SU-DHL-6 (cell line): Measurements from ENCODE around the gene LMOD2.

ENCODE experiments used
- H2AFZ ChIP-seq: fragments of 200-600 bp; sonication (generic); 2 replicates; pipeline ENCODE4 v1.6.1; 2014; ENCODE audit warnings: low read depth, mild to moderate bottlenecking, moderate library complexity, mixed read lengths, antibody characterized with exemption, low read length; ENCODE audit not compliant: severe bottlenecking
- H3F3A ChIP-seq: fragments of 200-600 bp; shearing (Covaris generic); 2 replicates; pipeline ENCODE4 v1.6.0; 2016; ENCODE audit warnings: antibody characterized with exemption, mild to moderate bottlenecking; ENCODE audit not compliant: insufficient read depth
- H3K27ac ChIP-seq: fragments of 200-600 bp; sonication (generic); 2 replicates; pipeline ENCODE4 v1.5.1; 2016; ENCODE audit warnings: low read depth, mild to moderate bottlenecking, low read length, moderate library complexity, mixed read lengths
- H3K27me3 ChIP-seq: fragments of 200-600 bp; sonication (generic), shearing (Covaris generic); 2 replicates; pipeline ENCODE4 v1.6.0; 2014; ENCODE audit warnings: mild to moderate bottlenecking, low read length
- H3K36me3 ChIP-seq: fragments of 200-600 bp; sonication (generic); 2 replicates; pipeline ENCODE4 v1.6.1; 2014; ENCODE audit warnings: mild to moderate bottlenecking, low read length, mixed read lengths
- H3K4me2 ChIP-seq: fragments of 300-600, 200-600 bp; shearing (Covaris generic), sonication (generic); 2 replicates; pipeline ENCODE4 v1.6.0; 2014; ENCODE audit warnings: low read length, low read depth, mild to moderate bottlenecking; ENCODE audit not compliant: poor library complexity, severe bottlenecking
- H3K4me3 ChIP-seq: fragments of 200-600 bp; sonication (generic); 2 replicates; pipeline ENCODE4 v1.5.1; 2014; ENCODE audit warnings: antibody characterized with exemption, low read length, mild to moderate bottlenecking, mixed read lengths; ENCODE audit not compliant: insufficient read depth, poor library complexity, severe bottlenecking
- H3K79me2 ChIP-seq: fragments of 200-600 bp; sonication (generic); 2 replicates; pipeline ENCODE4 v1.6.1; 2014; ENCODE audit warnings: mild to moderate bottlenecking, low read length, moderate library complexity; ENCODE audit not compliant: insufficient read depth
- H3K9ac ChIP-seq: fragments of 200-600 bp; sonication (generic); 2 replicates; pipeline ENCODE4 v1.7.0; 2014; ENCODE audit warnings: mild to moderate bottlenecking, low read length
- H3K9me2 ChIP-seq: fragments of 200-600 bp; sonication (generic); replicated peaks from 2 replicates; pipeline ENCODE4 v1.6.1; 2014; ENCODE audit warnings: low read length; ENCODE audit not compliant: insufficient read depth
- H3K9me3 ChIP-seq: fragments of 200-600 bp; sonication (generic); 2 replicates; pipeline ENCODE4 v1.6.1; 2014; ENCODE audit warnings: low read length, mixed read lengths; ENCODE audit not compliant: insufficient read depth
- H4K20me1 ChIP-seq: fragments of 200-600 bp; sonication (generic); 2 replicates; pipeline ENCODE4 v1.6.1; 2014; ENCODE audit warnings: low read depth, mild to moderate bottlenecking, antibody characterized with exemption, low read length, moderate library complexity, mixed read lengths
- EZH2phosphoT487 ChIP-seq: fragments of 200-600 bp; sonication (generic), shearing (Covaris generic); conservative IDR thresholded peaks from 2 replicates; pipeline ENCODE4 v1.6.1; 2018; ENCODE audit warnings: mild to moderate bottlenecking, antibody characterized with exemption, low read length, moderate library complexity, mixed read lengths
- TF ChIP-seq, protein P1 (sequence below): fragments of 200-600 bp; sonication (generic); IDR thresholded peaks from one replicate; pipeline ENCODE4 v1.5.1; 2017; ENCODE audit warnings: antibody characterized with exemption, mild to moderate bottlenecking, low read length, moderate library complexity; ENCODE audit not compliant: insufficient read depth, poor library complexity, severe bottlenecking

The LMOD2 gene

GRCh38 chr7:123625254-123625653 is 30.4 kb upstream of the LMOD2 start:
- Histone ChIP-seq H3K27ac (no peak overlapping the region), H3F3A (no peaks in the 10 kb centered on the region), H3K4me3 (no peak overlapping the region), H3K27me3 (no peaks in the 10 kb centered on the region), H3K9me2 (no peaks in the 10 kb centered on the region), H3K9ac (no peak overlapping the region), H3K9me3 (no peaks in the 10 kb centered on the region), H3K79me2 (no peaks in the 10 kb centered on the region), H3K4me2 (no peak overlapping the region), H3K36me3 (no peaks in the 10 kb centered on the region), H4K20me1 (no peaks in the 10 kb centered on the region), H2AFZ (peak overlapping the region; percentile 78)
- TF ChIP-seq EZH2phosphoT487 = no peak
- TF ChIP-seq, protein P1, sequence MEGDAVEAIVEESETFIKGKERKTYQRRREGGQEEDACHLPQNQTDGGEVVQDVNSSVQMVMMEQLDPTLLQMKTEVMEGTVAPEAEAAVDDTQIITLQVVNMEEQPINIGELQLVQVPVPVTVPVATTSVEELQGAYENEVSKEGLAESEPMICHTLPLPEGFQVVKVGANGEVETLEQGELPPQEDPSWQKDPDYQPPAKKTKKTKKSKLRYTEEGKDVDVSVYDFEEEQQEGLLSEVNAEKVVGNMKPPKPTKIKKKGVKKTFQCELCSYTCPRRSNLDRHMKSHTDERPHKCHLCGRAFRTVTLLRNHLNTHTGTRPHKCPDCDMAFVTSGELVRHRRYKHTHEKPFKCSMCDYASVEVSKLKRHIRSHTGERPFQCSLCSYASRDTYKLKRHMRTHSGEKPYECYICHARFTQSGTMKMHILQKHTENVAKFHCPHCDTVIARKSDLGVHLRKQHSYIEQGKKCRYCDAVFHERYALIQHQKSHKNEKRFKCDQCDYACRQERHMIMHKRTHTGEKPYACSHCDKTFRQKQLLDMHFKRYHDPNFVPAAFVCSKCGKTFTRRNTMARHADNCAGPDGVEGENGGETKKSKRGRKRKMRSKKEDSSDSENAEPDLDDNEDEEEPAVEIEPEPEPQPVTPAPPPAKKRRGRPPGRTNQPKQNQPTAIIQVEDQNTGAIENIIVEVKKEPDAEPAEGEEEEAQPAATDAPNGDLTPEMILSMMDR = no peak

DNA sequence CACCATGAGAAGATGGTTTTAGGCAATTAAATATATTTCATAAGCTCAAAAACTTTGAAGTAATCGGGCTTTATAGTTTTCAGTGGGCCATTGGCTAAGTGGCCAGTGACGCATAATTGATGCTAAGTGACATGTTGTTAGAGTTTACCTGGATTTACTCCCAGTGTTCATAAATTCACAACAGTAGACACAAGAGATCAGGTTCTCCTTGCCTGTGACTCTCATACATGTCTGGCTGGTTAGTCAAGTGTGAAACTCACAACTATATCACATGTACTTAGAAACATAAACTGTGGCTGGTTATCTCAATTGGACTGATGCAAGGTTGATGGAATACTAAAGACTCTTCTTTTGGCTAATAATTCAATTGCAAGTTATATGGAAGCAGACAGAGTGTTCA is 27.8 kb upstream of the LMOD2 start:
- Histone ChIP-seq H3K79me2 (no peaks in the 10 kb centered on the region), H2AFZ (no peak overlapping the region)
- TF ChIP-seq, protein P1 = no peak
- TF ChIP-seq EZH2phosphoT487 = no peak

GRCh38 chr7:123628829-123629228 is 26.8 kb upstream of the LMOD2 start:
- TF ChIP-seq, protein P1 = no peak
- no peak for TF ChIP-seq EZH2phosphoT487
- Histone ChIP-seq H3K27ac (no peak overlapping the region), H3K9ac (no peak overlapping the region), H3K9me3 (no peaks in the 10 kb centered on the region), H2AFZ (no peak overlapping the region), H3K79me2 (no peaks in the 10 kb centered on the region), H3F3A (no peaks in the 10 kb centered on the region), H3K4me3 (no peak overlapping the region), H3K36me3 (no peaks in the 10 kb centered on the region), H3K4me2 (no peak overlapping the region), H3K27me3 (no peaks in the 10 kb centered on the region), H3K9me2 (no peaks in the 10 kb centered on the region), H4K20me1 (no peaks in the 10 kb centered on the region)

More for the DNA sequence above, 27.8 kb upstream of the LMOD2 start:
- Histone ChIP-seq H4K20me1 (no peaks in the 10 kb centered on the region), H3K27ac (no peak overlapping the region), H3K27me3 (no peaks in the 10 kb centered on the region), H3F3A (no peaks in the 10 kb centered on the region), H3K4me3 (no peak overlapping the region), H3K36me3 (no peaks in the 10 kb centered on the region), H3K9me2 (no peaks in the 10 kb centered on the region), H3K9ac (no peak overlapping the region), H3K9me3 (no peaks in the 10 kb centered on the region), H3K4me2 (no peak overlapping the region)
